ES-I3 (cell line): ENCODE data around the gene PDPK1.
"Not testable (repeated sequence)": the region's sequence is repeated elsewhere in the genome, so short reads cannot be mapped to it uniquely, and the experiment has no call there.

Experiments used
- H3K36me3 ChIP-seq: 2 replicates; pipeline ENCODE4 v1.6.1; 2013; ENCODE audit warnings: mild to moderate bottlenecking, low read length, control low read depth, moderate library complexity; ENCODE audit not compliant: insufficient read depth
- H3K4me1 ChIP-seq: 2 replicates; pipeline ENCODE4 v1.6.1; 2013; ENCODE audit warnings: mild to moderate bottlenecking, control low read depth, low read length; ENCODE audit not compliant: insufficient read depth
- H3K9ac ChIP-seq: 2 replicates; pipeline ENCODE4 v1.6.1; 2013; ENCODE audit warnings: low read depth, mild to moderate bottlenecking, low read length, moderate library complexity
- H3K9me3 ChIP-seq: 2 replicates; pipeline ENCODE4 v1.6.1; 2013; ENCODE audit warnings: mild to moderate bottlenecking, low read length, moderate library complexity; ENCODE audit not compliant: control insufficient read depth, insufficient read depth

The PDPK1 gene

DNA sequence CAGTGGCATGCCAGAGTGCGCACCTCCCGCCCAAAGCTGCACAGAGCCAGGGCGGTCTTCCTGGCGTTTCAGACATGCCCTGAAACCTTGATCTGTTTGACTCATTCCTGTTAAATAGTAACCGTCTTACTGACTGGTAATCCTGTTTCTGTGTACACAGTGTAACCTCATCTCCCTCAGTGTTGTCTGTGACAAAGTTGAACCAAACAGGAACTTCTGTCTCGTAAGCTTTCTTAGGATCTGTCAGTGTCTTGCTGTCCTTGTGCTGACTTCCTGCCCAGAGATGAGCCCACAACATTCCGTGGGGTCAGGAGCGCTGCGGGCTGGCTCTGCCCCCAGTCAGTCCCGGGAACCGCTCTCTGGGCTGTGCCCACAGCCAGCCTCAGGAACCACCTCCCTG is 30.8 kb downstream of the PDPK1 start:
- not testable (repeated sequence) for H3K4me1 ChIP-seq

DNA sequence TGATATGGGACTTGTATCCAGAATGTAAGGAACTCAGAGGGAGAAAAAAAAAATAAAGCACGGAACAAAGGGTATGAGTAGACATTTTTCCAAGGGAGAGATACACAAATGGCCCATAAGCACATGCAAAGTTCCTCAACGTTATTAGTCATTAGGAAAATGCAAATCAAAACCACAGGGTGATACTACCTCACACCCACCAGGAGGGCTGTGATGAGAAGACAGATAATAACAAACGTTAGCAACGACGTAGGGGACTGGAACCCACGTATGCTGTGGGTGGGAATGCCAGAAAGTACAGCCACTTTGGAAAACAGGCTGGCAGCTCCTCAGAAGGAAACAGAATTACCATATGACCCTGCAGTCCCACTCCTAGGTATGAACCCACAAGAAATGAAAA is 34.9 kb downstream of the PDPK1 start:
- not testable (repeated sequence) for H3K9me3 ChIP-seq, H3K9ac ChIP-seq, H3K36me3 ChIP-seq, H3K4me1 ChIP-seq

More for the DNA sequence above, 30.8 kb downstream of the PDPK1 start:
- H3K36me3 ChIP-seq, H3K9me3 ChIP-seq, H3K9ac ChIP-seq: not testable (repeated sequence)

DNA sequence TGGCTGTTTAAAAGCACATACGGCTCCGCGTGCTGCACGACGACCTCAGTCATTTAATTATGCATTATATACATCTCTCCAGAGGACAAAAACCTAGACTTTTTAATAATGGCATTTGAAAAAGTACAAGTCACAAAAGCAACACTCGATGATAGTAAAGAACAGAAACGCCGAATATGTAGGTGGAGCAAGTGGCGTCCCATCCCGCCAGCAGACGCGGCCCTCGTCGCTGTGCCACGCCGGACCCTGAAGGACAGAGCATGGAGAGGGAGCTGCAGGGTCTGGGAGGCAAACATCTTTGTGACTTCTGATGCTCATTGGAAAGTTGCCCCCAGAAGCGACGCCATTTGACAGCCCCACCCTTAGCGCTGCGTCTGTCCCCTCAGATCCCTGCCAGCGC is 38.0 kb downstream of the PDPK1 start:
- H3K9me3 ChIP-seq, result not testable (repeated sequence)

DNA sequence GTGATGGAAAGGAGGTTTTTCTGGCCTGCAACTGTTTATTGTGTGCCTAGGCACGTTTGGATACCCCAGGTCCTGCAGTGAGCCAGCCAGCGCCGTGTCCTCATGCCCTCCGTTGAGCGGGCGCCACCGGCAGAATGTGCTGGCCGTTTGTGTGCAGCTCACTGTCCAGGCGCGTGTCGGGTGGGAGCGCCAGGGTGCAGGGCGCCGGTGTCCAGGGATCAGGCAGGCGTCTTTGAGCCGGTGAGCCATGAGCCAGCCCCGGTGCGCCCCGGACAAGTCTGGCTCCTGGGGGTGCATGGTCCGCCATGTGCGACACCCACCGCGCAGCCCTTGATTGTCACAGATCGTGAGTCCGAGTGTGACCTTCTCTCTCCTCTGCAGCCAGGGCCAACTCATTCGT is 39.2 kb downstream of the PDPK1 start:
- not testable (repeated sequence) for H3K4me1 ChIP-seq, H3K9me3 ChIP-seq, H3K9ac ChIP-seq, H3K36me3 ChIP-seq

More for the DNA sequence above, 38.0 kb downstream of the PDPK1 start:
- not testable (repeated sequence) for H3K4me1 ChIP-seq, H3K36me3 ChIP-seq, H3K9ac ChIP-seq

DNA sequence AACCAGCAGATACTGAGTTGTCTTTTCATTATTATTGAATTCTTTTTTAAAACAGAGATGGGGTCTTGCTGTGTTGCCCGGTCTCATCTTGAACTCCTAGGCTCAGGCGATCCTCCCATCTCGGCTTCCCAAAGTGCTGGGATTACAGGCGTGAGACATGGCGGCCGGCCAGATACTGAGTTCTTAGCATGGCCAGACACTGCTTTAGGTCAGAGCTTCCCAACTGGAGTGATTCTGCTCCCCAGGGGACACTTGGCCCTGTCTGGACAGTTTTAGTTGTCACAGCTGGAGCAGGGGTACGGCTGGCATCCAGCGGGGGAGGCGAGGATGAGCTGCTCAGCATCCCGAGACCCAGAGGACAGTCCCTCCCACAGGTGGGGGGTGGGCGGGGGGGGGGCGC is 41.1 kb downstream of the PDPK1 start:
- not testable (repeated sequence) for H3K9ac ChIP-seq, H3K36me3 ChIP-seq, H3K4me1 ChIP-seq, H3K9me3 ChIP-seq

DNA sequence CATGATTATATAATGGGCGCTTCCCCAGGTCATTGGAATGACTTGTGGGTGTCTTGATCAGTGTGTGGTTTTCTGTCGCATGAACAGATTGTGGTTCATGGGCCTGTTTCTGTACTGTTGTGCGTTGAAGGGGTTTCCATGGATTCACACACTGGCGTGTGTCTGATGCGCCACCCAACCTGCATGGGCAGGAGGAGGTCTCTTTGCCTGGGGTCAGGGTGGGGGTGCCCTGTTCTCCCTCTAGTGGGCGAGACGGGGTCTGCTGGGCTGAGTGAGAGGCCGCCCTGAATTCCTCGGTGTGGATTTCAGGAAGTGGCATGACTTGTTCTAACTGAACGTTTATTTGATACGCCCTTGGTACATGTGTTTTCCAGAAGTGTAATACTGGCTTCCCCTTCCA is 42.3 kb downstream of the PDPK1 start:
- not testable (repeated sequence) for H3K9ac ChIP-seq, H3K36me3 ChIP-seq, H3K9me3 ChIP-seq, H3K4me1 ChIP-seq

DNA sequence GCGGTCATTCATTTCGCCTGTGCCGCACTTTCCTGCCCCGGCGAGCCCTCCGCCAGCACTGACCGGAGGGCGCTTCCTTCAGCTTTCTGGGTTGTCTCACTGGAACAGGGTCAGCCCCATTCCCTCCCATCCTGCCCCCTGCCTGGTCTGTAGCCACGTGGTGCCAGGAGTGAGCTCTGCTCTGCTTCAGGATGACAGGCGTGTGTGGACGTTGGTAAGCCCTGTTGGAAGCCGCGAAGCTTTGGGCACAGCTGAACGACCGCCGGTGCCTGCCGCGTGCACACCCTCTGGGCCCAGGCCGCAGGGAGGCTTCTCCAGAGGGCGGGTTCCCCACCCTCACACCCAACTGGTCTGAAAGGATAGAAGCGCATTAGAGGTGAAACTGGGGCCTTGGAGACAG is 43.0 kb downstream of the PDPK1 start:
- not testable (repeated sequence) for H3K9me3 ChIP-seq, H3K9ac ChIP-seq, H3K4me1 ChIP-seq, H3K36me3 ChIP-seq

DNA sequence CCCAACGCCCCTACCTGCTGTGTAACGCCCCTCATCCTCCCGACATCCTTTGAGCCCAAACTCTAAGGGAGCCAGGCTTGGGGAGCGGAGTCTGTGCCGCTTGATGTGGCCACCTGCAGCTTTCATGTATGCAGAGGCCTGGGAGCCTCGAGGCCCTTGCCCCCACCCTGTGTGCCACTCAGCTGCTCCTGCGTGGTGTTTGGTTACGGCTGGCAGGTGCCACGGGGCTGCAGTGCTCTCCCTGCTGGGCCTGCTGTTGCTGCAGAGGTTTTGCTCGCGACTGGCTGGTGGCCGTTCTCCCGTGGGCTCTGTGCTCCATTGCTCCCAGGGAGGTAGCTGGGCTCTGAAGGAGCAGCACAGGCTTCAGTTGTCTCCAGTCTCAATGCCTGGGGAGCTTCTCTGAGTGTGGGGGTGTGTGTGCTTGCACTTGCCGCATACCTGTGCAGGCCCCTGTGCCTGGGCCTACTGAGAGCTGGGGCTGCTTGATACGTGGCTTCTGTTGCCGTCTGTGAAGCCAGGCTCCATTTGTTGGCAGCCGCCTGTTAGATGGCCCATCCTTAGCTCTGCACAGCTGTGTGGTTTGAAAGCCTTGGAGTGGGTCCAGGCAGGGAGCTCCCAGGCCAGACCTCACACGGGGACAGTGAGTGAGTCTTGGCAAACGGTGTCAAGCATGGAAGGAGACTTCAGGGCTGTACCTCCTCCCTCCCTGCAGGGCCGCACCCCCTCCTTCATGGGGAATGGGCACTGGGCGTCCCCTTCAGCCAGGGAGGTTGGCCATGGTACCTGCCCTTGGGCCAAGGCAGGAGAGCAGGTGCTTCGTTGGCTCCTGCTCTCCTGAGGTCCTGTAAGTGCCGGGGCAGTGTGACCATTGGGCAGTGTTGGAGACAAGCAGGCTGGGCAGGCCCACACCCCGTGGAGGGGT is 47.2 kb downstream of the PDPK1 start:
- Histone ChIP-seq H3K9ac (no peak overlapping the region), H3K4me1 (no peaks in the 10 kb centered on the region), H3K9me3 (no peaks in the 10 kb centered on the region), H3K36me3 (peaks cover 4% of the 10 kb centered on the region; the same call in 1 of the 2 replicates)

DNA sequence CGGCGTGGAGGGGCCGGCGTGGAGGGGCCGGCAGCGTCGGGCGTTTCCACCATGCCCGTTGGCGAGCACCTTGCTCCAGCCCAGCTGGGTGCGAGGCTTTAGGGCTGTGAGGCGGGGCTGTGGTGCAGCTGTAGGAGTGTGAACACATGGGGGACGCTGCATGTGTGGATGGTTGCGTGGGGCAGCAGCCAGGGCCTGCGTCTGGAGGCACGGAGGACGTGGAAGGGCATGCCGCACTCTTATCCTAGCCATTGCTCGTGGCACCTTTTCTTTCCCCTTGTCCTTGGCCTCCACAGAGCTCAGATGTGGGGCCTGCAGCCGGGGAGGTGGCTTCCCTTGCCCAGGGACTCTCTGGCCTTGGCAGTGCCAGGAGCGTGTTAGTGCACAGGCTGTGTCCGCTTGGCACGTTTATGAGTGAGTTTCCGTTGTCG is 47.8 kb downstream of the PDPK1 start:
- Histone ChIP-seq H3K9ac (no peak overlapping the region), H3K4me1 (no peaks in the 10 kb centered on the region), H3K36me3 (peaks cover 7% of the 10 kb centered on the region), H3K9me3 (no peaks in the 10 kb centered on the region)

DNA sequence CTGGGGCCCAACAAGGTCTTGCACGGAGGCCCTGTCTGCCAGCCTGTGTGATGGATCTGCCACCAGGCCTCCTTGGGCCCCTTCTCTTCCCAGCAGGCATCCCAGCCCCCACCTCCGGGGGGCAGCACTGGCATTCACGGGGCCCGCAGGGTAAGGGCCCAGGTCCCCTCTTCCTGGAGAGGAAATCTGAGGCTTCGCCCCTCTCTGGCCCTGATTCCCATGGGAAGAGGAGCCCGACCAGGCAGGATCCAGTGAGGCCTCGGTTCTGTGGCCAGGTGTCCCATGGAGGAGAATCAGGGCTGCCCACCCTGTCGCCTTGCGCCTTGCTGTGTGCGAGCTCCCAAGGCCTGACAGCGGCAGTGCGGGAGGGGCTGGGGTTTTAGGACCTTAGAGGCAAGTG is 48.4 kb downstream of the PDPK1 start:
- no peaks in the 10 kb centered on the region for H3K4me1 ChIP-seq
- H3K9me3 ChIP-seq, result no peaks in the 10 kb centered on the region
- peaks cover 7% of the 10 kb centered on the region for H3K36me3 ChIP-seq
- no peak overlapping the region for H3K9ac ChIP-seq

DNA sequence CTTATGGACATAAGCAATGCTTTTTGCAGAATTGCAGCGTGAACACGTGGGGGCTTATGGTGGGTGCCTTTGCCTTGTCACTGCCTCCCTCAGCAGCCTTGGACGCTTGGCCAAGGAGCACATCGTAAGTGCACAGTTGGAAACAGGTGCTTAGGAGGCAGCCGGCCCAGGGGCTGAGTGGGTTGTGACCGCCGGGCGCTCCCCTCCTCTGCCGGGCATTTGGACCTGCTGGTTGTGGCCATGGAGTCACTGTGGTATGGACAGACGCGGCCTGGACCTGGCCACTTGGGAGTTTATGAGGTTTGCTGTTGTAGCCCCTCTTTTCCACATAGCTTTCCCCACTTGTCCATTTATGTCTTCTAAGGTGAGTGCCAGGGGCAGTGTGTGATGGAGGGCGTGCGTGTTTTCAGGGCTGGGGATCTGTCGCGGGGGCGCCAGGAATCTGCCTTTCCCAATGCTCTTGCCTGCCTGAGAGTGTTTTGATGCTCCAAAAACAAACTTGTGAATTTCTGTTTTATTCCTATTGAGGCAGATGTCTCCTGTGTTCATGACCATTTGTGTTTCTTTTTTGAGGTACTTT is 49.2 kb downstream of the PDPK1 start:
- no peaks in the 10 kb centered on the region for H3K9me3 ChIP-seq
- no peaks in the 10 kb centered on the region for H3K4me1 ChIP-seq
- peaks cover 7% of the 10 kb centered on the region for H3K36me3 ChIP-seq
- no peak overlapping the region for H3K9ac ChIP-seq

DNA sequence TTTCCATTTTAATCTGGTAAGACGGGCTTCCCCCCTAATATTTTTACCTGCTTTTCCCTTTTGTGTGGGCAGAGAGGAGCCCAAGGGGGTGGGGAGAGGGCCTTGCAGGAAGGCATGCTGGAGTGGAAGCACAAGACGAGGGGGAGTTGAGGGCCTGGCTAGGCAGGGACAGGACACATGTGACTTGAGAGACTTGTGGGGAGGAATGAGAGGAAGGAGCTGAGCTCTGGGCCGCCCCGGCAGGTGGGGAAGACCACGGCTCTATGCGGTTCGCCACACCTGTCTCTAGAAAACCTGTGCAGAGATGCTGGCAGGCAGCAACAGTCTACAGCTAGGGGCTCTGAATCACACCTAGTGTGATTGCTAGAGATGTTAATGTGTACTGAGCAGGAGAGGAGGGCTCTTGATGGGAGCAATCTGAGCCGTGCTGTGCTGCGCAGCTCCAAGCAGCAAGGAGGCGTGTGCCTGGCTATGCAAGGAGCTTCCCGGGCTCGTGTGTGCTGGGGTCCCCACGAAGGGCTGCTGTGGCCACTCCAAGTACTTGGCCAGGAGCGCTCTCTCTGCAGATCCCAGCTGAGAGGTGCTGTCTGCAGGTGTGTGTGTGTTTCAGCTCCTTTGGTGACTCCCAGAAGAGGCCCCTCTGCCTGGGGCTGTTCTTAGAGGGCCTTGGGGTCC is 50.2 kb downstream of the PDPK1 start:
- Histone ChIP-seq H3K36me3 (peaks cover 7% of the 10 kb centered on the region), H3K9ac (no peak overlapping the region), H3K4me1 (no peaks in the 10 kb centered on the region), H3K9me3 (no peaks in the 10 kb centered on the region)

DNA sequence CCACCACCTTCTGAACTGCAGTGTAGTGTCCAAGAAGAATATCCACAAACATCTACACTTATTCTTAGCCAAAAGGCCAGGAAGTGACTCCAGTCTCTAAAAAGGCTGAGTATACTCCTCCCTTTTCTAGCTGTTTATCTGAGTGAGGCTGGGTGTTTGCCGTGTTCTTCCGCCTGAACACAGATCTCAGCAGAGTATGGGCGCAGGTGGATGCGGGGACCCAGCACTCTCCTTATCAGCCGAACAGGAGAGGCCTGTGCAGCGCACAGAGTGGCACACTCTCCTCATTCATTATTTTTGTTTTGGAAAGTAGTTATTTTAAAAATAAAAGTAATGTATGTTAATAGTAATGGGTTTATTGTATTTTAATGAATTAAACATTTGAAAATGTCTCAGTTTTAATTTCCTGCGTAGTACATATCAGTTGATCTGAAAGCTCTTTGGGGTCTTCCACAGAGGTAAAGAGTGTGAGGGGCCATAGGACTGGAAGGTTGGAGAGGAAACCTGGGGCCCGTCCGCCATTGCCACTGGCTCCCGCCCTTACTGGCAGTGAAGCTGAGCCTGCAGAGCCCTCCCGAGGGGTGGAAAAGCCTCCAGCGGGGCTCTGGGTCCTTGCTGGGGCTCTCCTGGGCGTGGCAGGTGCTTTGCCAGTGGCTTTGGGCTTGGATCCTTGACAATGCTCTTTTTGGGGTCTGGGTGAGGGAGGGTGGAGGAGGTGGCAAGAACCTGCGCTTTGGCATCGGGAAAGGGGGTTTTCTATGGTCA is 53.8 kb downstream of the PDPK1 start:
- no peak overlapping the region for H3K9ac ChIP-seq
- peaks cover 7% of the 10 kb centered on the region for H3K36me3 ChIP-seq
- no peaks in the 10 kb centered on the region for H3K4me1 ChIP-seq
- no peaks in the 10 kb centered on the region for H3K9me3 ChIP-seq

DNA sequence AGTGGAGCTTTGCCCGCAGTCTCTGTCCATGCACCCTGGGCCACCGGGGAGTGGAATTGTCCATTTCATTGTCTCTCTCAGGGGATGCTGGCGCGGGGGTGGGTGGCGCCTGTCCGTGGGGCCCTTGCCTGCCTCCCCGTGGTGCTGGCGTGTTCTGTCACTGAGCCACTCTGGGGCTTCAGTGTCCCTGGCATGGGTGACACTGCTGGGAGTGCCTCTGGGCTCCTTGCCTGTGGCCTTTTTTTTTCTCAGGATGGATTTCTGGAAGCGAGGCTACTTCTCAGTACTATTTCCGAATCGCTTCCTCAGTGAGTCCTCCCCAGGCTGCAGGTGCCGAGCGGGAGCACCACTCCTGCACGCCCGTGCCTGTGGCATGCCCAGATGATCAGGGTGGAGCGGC is 55.0 kb downstream of the PDPK1 start:
- no peaks in the 10 kb centered on the region for H3K4me1 ChIP-seq
- H3K9me3 ChIP-seq, result no peaks in the 10 kb centered on the region
- H3K9ac ChIP-seq, result no peak overlapping the region
- H3K36me3 ChIP-seq, result peaks cover 8% of the 10 kb centered on the region
